SKM-1 treated with dmso at 0.1 percent for 144 hours (cell line): ENCODE results near the gene CYP27C1.

Source experiments
- DNase-seq: peaks from one replicate; lab custom pipeline; 2025; ENCODE audit not compliant: unreplicated experiment; lab: John Stamatoyannopoulos, UW

The CYP27C1 gene

DNA sequence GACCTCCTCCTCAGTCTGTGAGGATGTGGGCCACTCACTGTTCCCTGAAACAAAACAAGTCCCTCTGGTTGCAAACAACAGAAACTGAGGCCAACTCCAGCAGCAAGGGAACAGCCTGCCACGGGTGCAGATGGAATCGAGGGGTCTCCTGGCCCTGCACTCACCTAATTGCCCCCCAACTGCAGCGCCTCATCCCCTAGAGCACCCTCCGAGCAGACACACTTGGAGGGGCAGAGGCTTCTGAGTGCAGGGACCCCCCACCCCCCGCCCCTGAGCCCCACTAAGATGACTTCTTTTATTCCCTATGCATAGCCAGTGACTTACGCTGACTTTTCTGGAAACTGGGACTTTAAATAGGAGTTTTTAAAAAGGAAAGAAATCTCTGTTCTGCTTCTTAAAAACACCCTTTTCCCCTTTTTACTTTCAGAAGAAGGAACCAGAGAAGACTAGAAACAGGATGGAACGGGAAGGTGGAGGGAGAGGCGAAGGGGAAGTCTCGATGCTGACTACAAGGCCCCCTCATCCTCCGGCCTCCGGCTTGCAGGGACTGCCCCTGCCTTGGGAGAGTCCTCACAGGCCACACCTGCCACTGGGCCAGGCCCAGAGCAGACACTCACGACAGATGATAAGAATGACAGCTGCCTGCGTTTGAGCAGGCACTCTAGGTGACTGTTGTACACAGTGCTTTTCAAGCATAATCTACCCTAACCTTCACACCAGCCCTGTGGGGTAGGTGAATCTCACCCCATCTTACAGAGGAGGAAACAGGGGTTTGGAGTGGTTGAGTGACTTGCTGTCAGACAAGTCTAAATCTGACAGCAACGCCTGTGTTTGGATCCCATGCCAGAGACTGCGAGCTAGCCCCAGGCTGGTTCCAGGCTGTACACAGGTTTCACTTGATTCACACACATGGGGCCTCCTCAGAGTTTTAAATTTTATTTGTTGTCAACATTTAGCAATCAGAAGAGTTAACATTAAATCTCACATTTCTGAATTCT lies 85.0 kb downstream of the CYP27C1 start:
- DNase-seq, result no peak

DNA sequence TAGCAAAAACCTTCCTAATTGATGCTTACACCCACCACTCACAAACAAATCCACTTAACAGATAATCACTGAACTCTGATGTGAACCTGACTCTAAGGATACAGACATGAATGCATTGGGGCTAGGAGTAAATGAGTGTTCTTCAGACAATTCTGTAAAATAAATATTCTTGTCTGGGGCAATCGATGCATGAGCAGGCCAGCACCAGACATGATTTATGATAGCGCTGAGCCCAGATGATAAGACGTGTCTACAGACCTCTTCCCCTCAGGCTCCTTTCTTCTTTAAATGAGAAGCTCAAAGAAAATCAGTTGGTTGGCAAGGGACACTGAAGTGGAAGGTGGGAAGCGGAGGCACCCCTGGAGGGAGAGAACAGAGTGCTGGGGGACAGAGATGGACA lies 85.9 kb downstream of the CYP27C1 start:
- no peak for DNase-seq
